HL-60 (cell line): Measurements from ENCODE around the gene F8A2. TPM values are rescaled to one million over a fixed set of nuclear protein-coding genes. Genes with fewer than 3 reads are reported as not detected.
"Not testable (repeated sequence)": the region's sequence is repeated elsewhere in the genome, so short reads cannot be mapped to it uniquely, and the experiment has no call there.

Experiments used
- DNase-seq, 2 experiments: peaks; one replicate each; pipeline ENCODE4 v3.0.0-alpha.2; 2010 to 2020; ENCODE audit warnings: low read depth in 1 of 2, low spot score in 1 of 2
- H3K27ac ChIP-seq: fragments of 250-450 bp; sonication (Bioruptor Pico); replicated peaks from 2 replicates; pipeline ENCODE4 v1.5.1; 2020; ENCODE audit warnings: mild to moderate bottlenecking, moderate library complexity
- H3K27me3 ChIP-seq: fragments of 250-450 bp; sonication (Bioruptor Pico); 2 replicates; pipeline ENCODE4 v1.5.1; 2021; ENCODE audit warnings: mild to moderate bottlenecking, moderate library complexity; ENCODE audit not compliant: insufficient read depth, poor library complexity, severe bottlenecking
- H3K4me3 ChIP-seq: replicated peaks from 2 replicates; pipeline ENCODE4 v1.5.1; 2011; ENCODE audit warnings: mild to moderate bottlenecking, control low read depth, low read length; ENCODE audit not compliant: insufficient read depth
- GABPA ChIP-seq: IDR thresholded peaks from 2 replicates; pipeline ENCODE4 v1.6.1; 2012; ENCODE audit warnings: low read depth
- POLR2AphosphoS5 ChIP-seq: IDR thresholded peaks from 2 replicates; pipeline ENCODE4 v1.6.1; 2012; ENCODE audit warnings: low read depth
- SPI1 ChIP-seq: IDR thresholded peaks from 2 replicates; pipeline ENCODE4 v1.6.1; 2012; ENCODE audit warnings: low read depth, mild to moderate bottlenecking, borderline replicate concordance
- microRNA-seq: library from miRNA; unstranded; fragments of <30 nt; microRNA quantifications from one replicate; pipeline ENCODE4, GENCODE V29; 2018
- TF ChIP-seq, protein P1 (sequence below): IDR thresholded peaks from one replicate; pipeline ENCODE4 v1.5.1; 2011; ENCODE audit warnings: low read length, control low read depth, inconsistent platforms; ENCODE audit not compliant: insufficient read depth
- TF ChIP-seq, protein P2 (sequence below): IDR thresholded peaks from 2 replicates; pipeline ENCODE4 v1.6.1; 2012; ENCODE audit warnings: low read depth; ENCODE audit not compliant: insufficient replicate concordance

Gene F8A2

GRCh38 chrX:155382529-155382967 lies 653 bp downstream of the F8A2 start:
- not testable (repeated sequence) for DNase-seq, H3K27ac ChIP-seq, H3K4me3 ChIP-seq, H3K27me3 ChIP-seq

DNA sequence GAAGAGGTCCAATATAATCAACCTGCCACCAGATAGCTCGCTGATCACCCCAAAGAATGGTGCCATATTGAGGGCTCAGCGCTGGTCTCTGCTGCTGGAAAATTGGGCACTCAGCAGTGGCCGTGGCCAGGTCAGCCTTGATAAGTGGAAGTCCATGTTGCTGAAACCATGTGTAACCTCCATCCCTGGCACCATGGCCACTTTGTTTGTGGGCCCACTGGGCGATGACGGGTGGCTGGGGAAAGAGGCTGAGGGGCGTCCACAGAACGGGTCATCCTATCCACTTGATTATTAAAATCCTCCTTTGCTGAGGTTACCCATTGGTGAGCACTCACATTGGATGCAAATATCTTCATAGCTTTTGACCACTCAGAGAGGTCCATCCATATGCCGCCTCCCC lies 7.7 kb downstream of the F8A2 start:
- H3K27ac ChIP-seq: no peak overlapping the region
- no peaks in the 10 kb centered on the region for H3K27me3 ChIP-seq
- DNase-seq: no peak
- H3K4me3 ChIP-seq: no peak overlapping the region
- TF ChIP-seq, protein P1, sequence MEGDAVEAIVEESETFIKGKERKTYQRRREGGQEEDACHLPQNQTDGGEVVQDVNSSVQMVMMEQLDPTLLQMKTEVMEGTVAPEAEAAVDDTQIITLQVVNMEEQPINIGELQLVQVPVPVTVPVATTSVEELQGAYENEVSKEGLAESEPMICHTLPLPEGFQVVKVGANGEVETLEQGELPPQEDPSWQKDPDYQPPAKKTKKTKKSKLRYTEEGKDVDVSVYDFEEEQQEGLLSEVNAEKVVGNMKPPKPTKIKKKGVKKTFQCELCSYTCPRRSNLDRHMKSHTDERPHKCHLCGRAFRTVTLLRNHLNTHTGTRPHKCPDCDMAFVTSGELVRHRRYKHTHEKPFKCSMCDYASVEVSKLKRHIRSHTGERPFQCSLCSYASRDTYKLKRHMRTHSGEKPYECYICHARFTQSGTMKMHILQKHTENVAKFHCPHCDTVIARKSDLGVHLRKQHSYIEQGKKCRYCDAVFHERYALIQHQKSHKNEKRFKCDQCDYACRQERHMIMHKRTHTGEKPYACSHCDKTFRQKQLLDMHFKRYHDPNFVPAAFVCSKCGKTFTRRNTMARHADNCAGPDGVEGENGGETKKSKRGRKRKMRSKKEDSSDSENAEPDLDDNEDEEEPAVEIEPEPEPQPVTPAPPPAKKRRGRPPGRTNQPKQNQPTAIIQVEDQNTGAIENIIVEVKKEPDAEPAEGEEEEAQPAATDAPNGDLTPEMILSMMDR: no peak
- TF ChIP-seq SPI1 (no peak), GABPA (no peak), POLR2AphosphoS5 (no peak)
- TF ChIP-seq, protein P2, sequence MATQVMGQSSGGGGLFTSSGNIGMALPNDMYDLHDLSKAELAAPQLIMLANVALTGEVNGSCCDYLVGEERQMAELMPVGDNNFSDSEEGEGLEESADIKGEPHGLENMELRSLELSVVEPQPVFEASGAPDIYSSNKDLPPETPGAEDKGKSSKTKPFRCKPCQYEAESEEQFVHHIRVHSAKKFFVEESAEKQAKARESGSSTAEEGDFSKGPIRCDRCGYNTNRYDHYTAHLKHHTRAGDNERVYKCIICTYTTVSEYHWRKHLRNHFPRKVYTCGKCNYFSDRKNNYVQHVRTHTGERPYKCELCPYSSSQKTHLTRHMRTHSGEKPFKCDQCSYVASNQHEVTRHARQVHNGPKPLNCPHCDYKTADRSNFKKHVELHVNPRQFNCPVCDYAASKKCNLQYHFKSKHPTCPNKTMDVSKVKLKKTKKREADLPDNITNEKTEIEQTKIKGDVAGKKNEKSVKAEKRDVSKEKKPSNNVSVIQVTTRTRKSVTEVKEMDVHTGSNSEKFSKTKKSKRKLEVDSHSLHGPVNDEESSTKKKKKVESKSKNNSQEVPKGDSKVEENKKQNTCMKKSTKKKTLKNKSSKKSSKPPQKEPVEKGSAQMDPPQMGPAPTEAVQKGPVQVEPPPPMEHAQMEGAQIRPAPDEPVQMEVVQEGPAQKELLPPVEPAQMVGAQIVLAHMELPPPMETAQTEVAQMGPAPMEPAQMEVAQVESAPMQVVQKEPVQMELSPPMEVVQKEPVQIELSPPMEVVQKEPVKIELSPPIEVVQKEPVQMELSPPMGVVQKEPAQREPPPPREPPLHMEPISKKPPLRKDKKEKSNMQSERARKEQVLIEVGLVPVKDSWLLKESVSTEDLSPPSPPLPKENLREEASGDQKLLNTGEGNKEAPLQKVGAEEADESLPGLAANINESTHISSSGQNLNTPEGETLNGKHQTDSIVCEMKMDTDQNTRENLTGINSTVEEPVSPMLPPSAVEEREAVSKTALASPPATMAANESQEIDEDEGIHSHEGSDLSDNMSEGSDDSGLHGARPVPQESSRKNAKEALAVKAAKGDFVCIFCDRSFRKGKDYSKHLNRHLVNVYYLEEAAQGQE: no peak

DNA sequence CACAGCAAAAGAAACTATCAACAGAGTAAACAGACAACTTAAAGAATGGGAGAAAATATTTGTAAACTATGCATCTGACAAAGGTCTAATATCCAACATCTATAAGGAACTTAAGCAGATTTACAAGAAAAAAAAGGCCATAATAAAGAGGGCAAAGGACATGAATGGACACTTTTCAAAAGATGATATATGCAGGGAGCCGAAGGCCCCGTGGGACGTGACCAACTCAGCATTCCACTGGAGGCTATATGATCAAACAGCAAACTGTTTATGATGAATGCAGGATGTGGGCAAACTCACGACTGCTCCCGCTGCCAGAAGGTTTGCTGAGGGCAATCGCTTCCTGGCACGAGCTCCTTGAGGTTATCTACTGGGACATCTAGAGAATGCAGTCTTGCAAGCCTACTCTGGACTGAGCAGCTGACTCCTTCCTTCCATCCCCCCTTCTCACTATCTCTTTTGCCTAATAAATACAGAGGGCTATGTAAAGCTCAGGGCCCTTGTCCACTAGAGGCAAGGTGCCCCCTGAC lies 12.9 kb downstream of the F8A2 start:
- not testable (repeated sequence) for H3K27ac ChIP-seq, H3K27me3 ChIP-seq, DNase-seq, H3K4me3 ChIP-seq

DNA sequence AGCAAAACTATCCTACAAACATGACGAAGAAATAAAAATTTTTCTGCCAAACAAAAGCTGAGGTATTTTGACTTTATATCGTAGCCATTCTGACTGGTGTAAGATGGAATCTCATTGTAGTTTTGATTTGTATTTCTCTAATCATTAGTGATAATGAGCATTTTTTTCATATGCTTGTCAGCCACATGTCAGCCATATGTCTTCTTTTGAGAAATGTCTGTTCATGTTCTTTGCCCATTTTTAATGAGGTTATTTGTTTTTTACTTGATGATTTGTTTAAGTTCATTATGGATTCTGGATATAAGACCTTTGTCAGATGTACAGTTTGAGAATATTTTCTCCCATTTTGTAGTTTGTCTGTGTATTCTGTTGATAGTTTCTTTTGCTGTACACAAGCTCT lies 24.5 kb downstream of the F8A2 start:
- Histone ChIP-seq H3K4me3 (no peak overlapping the region), H3K27me3 (no peaks in the 10 kb centered on the region), H3K27ac (no peak overlapping the region)
- DNase-seq: no peak
- TF ChIP-seq SPI1: no peak
- no peak for TF ChIP-seq POLR2AphosphoS5
- no peak for TF ChIP-seq GABPA

DNA sequence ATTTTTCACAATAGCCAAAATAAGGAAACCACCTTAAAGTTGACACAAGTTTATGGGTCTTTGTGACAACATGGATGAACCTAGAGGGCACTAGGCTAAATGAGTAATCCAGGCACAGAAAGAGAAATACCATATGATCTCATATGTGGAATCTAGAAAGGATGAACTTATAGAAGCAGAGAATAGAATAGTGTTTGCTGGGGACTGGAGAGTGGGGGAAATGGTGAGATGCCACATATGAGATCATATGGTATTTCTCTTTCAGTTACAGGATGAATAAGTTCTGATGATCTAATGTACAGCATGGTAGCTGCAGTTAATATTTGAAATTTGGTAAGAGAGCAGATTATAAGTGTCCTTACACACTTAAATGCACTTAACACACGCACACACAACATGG lies 35.9 kb downstream of the F8A2 start:
- DNase-seq: no peak
- TF ChIP-seq GABPA: no peak
- TF ChIP-seq, protein P2: no peak
- TF ChIP-seq SPI1: no peak
- no peak for TF ChIP-seq POLR2AphosphoS5
- TF ChIP-seq, protein P1: no peak
- Histone ChIP-seq H3K27me3 (no peaks in the 10 kb centered on the region), H3K27ac (no peak overlapping the region), H3K4me3 (no peak overlapping the region)

Small RNA genes lying within 50 kb of the gene (microRNA-seq; reads per million reads assigned to microRNA genes)
- not detected for gene MIR1184-2
